Tongue (tissue), 1 donor: ENCODE measurements around the gene MARCHF7. TPM values are rescaled to one million over a fixed set of nuclear protein-coding genes. Genes with fewer than 3 reads are reported as not detected.

ENCODE experiments used
- total RNA-seq: library from RNA; depleted of rRNA; stranded (reverse); fragments of >200 nt; gene quantifications from one replicate; pipeline ENCODE4 v1.2.3, GENCODE V29; 2014

The MARCHF7 gene
- total RNA-seq, 1 donor from 2014 or later: 222 TPM

Other genes starting within 250 kb of the MARCHF7 start
- 162 TPM for gene BAZ2B, start 96.0 kb upstream of the MARCHF7 start, total RNA-seq
- 24.5 TPM for gene CD302, start 85.7 kb downstream of the MARCHF7 start, total RNA-seq
- gene LY75, start 192.2 kb downstream of the MARCHF7 start, total RNA-seq: 2.7 TPM